DOHH2 (cell line): ENCODE results near the gene C1RL.

Experiments
- H3F3A ChIP-seq: fragments of 200-600 bp; sonication (generic), shearing (Covaris generic); 2 replicates; pipeline ENCODE4 v1.6.0; 2016; ENCODE audit warnings: antibody characterized with exemption, mild to moderate bottlenecking; ENCODE audit not compliant: control insufficient read depth, insufficient read depth
- H3K27ac ChIP-seq: fragments of 200-600 bp; sonication (generic); 2 replicates; pipeline ENCODE4 v1.5.1; 2014; ENCODE audit warnings: low read depth, mild to moderate bottlenecking, low read length, moderate library complexity
- H3K27me3 ChIP-seq: fragments of 200-600 bp; sonication (generic); 2 replicates; pipeline ENCODE4 v1.6.1; 2014; ENCODE audit warnings: mild to moderate bottlenecking, low read length, mixed read lengths; ENCODE audit not compliant: control insufficient read depth
- H3K36me3 ChIP-seq: fragments of 200-600 bp; sonication (generic); 2 replicates; pipeline ENCODE4 v1.6.1; 2014; ENCODE audit warnings: mild to moderate bottlenecking, low read length, moderate library complexity, mixed read lengths; ENCODE audit not compliant: control insufficient read depth
- H3K4me1 ChIP-seq: fragments of 200-600 bp; sonication (generic); 2 replicates; pipeline ENCODE4 v1.6.1; 2014; ENCODE audit warnings: mild to moderate bottlenecking, low read length, mixed read lengths; ENCODE audit not compliant: control insufficient read depth
- H3K4me2 ChIP-seq: fragments of 200-600 bp; sonication (generic); 2 replicates; pipeline ENCODE4 v1.6.0; 2014; ENCODE audit warnings: mild to moderate bottlenecking, low read length, moderate library complexity
- H3K4me3 ChIP-seq: fragments of 200-600 bp; sonication (generic); 2 replicates; pipeline ENCODE4 v1.5.1; 2014; ENCODE audit warnings: mild to moderate bottlenecking, low read length, mixed read lengths
- H3K79me2 ChIP-seq: fragments of 200-600 bp; sonication (generic); 2 replicates; pipeline ENCODE4 v1.6.1; 2014; ENCODE audit warnings: mild to moderate bottlenecking, low read length, mixed read lengths; ENCODE audit not compliant: control insufficient read depth
- H3K9me2 ChIP-seq: fragments of 200-600 bp; sonication (generic); replicated peaks from 2 replicates; pipeline ENCODE4 v1.6.1; 2014; ENCODE audit warnings: mild to moderate bottlenecking, low read length, mixed read lengths; ENCODE audit not compliant: control insufficient read depth
- H3K9me3 ChIP-seq: fragments of 200-600 bp; sonication (generic); 2 replicates; pipeline ENCODE4 v1.6.1; 2014; ENCODE audit warnings: antibody characterized with exemption, low read length, mixed read lengths; ENCODE audit not compliant: control insufficient read depth, insufficient read depth
- H4K20me1 ChIP-seq: fragments of 200-600 bp; sonication (generic); 2 replicates; pipeline ENCODE4 v1.6.0; 2014; ENCODE audit warnings: low read depth, mild to moderate bottlenecking, antibody characterized with exemption, low read length, moderate library complexity; ENCODE audit not compliant: control insufficient read depth, insufficient read depth
- EZH2phosphoT487 ChIP-seq: fragments of 200-600 bp; sonication (generic); IDR thresholded peaks from 2 replicates; pipeline ENCODE4 v1.6.1; 2017; ENCODE audit warnings: borderline replicate concordance, mild to moderate bottlenecking, antibody characterized with exemption, low read length, moderate library complexity, mixed read lengths
- TF ChIP-seq, protein P1 (sequence below): fragments of 200-600 bp; sonication (generic); IDR thresholded peaks from one replicate; pipeline ENCODE4 v1.5.1; 2014; ENCODE audit warnings: antibody characterized with exemption, mild to moderate bottlenecking, low read depth, low read length; ENCODE audit not compliant: poor library complexity, severe bottlenecking

The C1RL gene

DNA sequence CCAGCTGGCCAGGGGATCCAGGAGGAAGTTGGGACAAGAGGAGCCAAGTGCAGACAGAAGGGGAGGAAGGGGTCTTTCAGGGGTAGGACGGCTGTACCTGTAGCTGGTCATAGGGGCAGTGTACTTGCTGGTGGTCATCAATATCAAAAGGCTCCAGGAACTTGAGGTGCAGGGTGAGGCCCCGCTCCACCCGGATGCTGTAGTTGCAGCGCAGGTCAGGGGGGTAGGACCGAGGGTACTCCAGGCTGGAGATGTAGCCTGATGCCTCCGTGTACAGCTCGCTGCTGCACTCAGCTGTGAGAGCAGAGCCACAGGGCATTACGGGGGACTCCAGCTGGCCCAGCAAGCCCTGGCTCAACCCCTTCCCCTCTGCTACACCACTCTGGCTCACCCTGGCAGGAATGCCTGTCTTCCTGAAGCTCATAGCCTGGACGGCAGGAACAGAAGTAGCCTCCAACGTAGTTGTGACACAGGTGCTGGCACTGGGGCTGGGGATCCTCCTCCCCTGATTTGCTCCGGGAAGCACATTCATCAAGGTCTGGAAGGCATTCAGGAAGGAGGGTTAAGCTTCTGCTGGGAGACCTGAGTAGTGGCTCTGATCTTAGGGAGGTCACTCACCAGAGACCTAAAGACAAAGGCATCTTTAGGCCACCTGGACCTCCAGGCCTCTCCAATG is 19.7 kb downstream of the C1RL start:
- Histone ChIP-seq H4K20me1 (no peaks in the 10 kb centered on the region), H3K9me2 (no peaks in the 10 kb centered on the region), H3K36me3 (no peaks in the 10 kb centered on the region), H3K27me3 (peaks cover 43% of the 10 kb centered on the region), H3K4me2 (no peak overlapping the region), H3K4me3 (no peak overlapping the region), H3K9me3 (peaks cover 8% of the 10 kb centered on the region; the same call in 1 of the 2 replicates), H3K27ac (no peak overlapping the region), H3F3A (no peaks in the 10 kb centered on the region), H3K79me2 (no peaks in the 10 kb centered on the region), H3K4me1 (no peaks in the 10 kb centered on the region)
- TF ChIP-seq EZH2phosphoT487, result no peak
- TF ChIP-seq, protein P1, sequence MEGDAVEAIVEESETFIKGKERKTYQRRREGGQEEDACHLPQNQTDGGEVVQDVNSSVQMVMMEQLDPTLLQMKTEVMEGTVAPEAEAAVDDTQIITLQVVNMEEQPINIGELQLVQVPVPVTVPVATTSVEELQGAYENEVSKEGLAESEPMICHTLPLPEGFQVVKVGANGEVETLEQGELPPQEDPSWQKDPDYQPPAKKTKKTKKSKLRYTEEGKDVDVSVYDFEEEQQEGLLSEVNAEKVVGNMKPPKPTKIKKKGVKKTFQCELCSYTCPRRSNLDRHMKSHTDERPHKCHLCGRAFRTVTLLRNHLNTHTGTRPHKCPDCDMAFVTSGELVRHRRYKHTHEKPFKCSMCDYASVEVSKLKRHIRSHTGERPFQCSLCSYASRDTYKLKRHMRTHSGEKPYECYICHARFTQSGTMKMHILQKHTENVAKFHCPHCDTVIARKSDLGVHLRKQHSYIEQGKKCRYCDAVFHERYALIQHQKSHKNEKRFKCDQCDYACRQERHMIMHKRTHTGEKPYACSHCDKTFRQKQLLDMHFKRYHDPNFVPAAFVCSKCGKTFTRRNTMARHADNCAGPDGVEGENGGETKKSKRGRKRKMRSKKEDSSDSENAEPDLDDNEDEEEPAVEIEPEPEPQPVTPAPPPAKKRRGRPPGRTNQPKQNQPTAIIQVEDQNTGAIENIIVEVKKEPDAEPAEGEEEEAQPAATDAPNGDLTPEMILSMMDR, result no peak

DNA sequence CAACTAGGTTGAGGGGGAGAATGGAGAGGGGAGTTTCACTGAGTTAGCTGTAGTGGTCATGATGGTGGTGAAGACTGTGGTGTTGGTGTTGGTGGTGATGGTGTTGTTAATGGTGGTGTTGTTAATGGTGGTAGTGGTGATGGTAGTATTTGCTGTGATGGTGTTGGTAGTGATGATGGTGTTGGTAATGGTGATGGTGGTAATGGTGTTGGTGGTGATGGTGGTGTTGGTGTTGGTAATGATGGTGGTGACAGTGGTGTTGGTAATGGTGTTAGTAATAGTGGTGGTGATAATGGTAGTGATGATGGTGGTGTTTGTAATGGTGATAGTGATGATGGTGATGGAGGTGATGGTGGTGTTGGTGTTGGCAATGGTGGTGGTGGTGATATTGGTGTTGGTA is 25.9 kb downstream of the C1RL start:
- Histone ChIP-seq H3K9me3 (peaks cover 11% of the 10 kb centered on the region; the same call in 1 of the 2 replicates), H3F3A (no peaks in the 10 kb centered on the region), H3K4me3 (no peak overlapping the region), H3K36me3 (no peaks in the 10 kb centered on the region), H3K4me1 (no peaks in the 10 kb centered on the region), H4K20me1 (no peaks in the 10 kb centered on the region), H3K79me2 (no peaks in the 10 kb centered on the region), H3K4me2 (no peak overlapping the region), H3K27ac (no peak overlapping the region), H3K9me2 (no peaks in the 10 kb centered on the region), H3K27me3 (peaks cover 3% of the 10 kb centered on the region)
- no peak for TF ChIP-seq EZH2phosphoT487
- TF ChIP-seq, protein P1, result no peak

DNA sequence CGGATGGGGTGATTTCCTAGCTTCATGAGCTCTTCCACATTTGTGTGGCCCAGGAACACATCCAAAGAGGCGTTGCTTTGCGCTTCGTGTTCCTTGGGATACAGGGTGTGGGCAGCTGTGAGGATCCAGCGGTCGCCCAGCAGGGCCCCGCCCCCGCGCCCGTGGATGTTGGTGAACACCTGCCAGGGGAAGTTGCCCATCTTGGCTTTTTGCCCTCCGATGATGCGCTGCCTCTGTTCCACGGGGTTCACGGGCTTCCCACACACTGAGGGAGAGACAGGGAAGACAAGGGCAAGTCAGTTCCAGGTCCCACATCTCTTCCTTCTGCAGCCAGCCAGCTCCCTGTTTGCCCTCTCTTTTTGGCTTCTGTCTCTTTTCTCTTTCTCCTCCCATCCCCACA is 28.0 kb downstream of the C1RL start:
- Histone ChIP-seq H3K9me2 (no peaks in the 10 kb centered on the region), H4K20me1 (no peaks in the 10 kb centered on the region), H3K36me3 (no peaks in the 10 kb centered on the region), H3K27ac (no peak overlapping the region), H3F3A (no peaks in the 10 kb centered on the region), H3K4me2 (no peak overlapping the region), H3K27me3 (peaks cover 8% of the 10 kb centered on the region; the same call in 1 of the 2 replicates), H3K4me1 (no peaks in the 10 kb centered on the region), H3K9me3 (peaks cover 11% of the 10 kb centered on the region; the same call in 1 of the 2 replicates), H3K4me3 (no peak overlapping the region), H3K79me2 (no peaks in the 10 kb centered on the region)
- TF ChIP-seq, protein P1, result no peak
- TF ChIP-seq EZH2phosphoT487, result no peak
